NCI-H2171 treated with DMSO at 0.1 percent for 48 hours (cell line): ENCODE data around the gene FOCAD.

Source experiments
- DNase-seq: peaks from one replicate; lab custom pipeline; 2025; lab: John Stamatoyannopoulos, UW

The FOCAD gene

GRCh38 chr9:20880271-20880670, 196.2 kb downstream of the FOCAD start:
- DNase-seq, result no peak

- DNase-seq, result no peak
Observed at GRCh38 chr9:20880675-20881074, 196.6 kb downstream of the FOCAD start.

- DNase-seq, result peak; percentile 7
Observed at GRCh38 chr9:20884985-20885593, 201.0 kb downstream of the FOCAD start.

GRCh38 chr9:20898885-20899554, 215.0 kb downstream of the FOCAD start:
- no peak for DNase-seq

- no peak for DNase-seq
Observed at GRCh38 chr9:20903212-20903611, 219.2 kb downstream of the FOCAD start.

- no peak for DNase-seq
Observed at GRCh38 chr9:20904995-20905394, 220.9 kb downstream of the FOCAD start.

- DNase-seq, result no peak
Observed at GRCh38 chr9:20906326-20906725, 222.3 kb downstream of the FOCAD start.

GRCh38 chr9:20908461-20908860, 224.4 kb downstream of the FOCAD start:
- DNase-seq, result no peak

GRCh38 chr9:20914556-20914955, 230.5 kb downstream of the FOCAD start:
- DNase-seq, result no peak

- no peak for DNase-seq
Observed at GRCh38 chr9:20921362-20921761, 237.3 kb downstream of the FOCAD start.

- no peak for DNase-seq
Observed at GRCh38 chr9:20925256-20926045, 241.4 kb downstream of the FOCAD start.

- no peak for DNase-seq
Observed at GRCh38 chr9:20929276-20929675, 245.2 kb downstream of the FOCAD start.

- DNase-seq, result no peak
Observed at GRCh38 chr9:20930836-20931235, 246.8 kb downstream of the FOCAD start.

GRCh38 chr9:20940447-20941173, 256.6 kb downstream of the FOCAD start:
- DNase-seq, result no peak

GRCh38 chr9:20941174-20941690, 257.2 kb downstream of the FOCAD start:
- DNase-seq, result peak; percentile 68

- no peak for DNase-seq
Observed at GRCh38 chr9:20944507-20944906, 260.4 kb downstream of the FOCAD start.

- DNase-seq, result no peak
Observed at GRCh38 chr9:20945269-20945668, 261.2 kb downstream of the FOCAD start.

- DNase-seq, result no peak
Observed at GRCh38 chr9:20945856-20946255, 261.8 kb downstream of the FOCAD start.

GRCh38 chr9:20948703-20949102, 264.6 kb downstream of the FOCAD start:
- DNase-seq, result no peak

- no peak for DNase-seq
Observed at GRCh38 chr9:20950707-20951106, 266.6 kb downstream of the FOCAD start.

GRCh38 chr9:20962536-20963225, 278.6 kb downstream of the FOCAD start:
- no peak for DNase-seq

GRCh38 chr9:20972684-20973083, 288.6 kb downstream of the FOCAD start:
- no peak for DNase-seq
